ENCODE data around the gene ZMAT5. TPM values are rescaled to one million over a fixed set of nuclear protein-coding genes. Genes with fewer than 3 reads are reported as not detected.

ZMAT5 gene
- total RNA-seq, 1 experiment from 2014 or later, result 16.0 TPM

GRCh38 chr22:29700206-29700899 is 66.5 kb downstream of the ZMAT5 start:
- DNase-seq (ENCODE audit: low read depth, low spot score) (no peak), ATAC-seq (no peak)
- ChIA-PET RAD21 (ENCODE audit: low non-redundant PET in 1 of 2, low total read pairs in 2 of 2, uncharacterized antibody in 2 of 2, unreplicated experiment in 2 of 2) (no interaction called here), CTCF (interaction anchor here (1.2 to 3.1 kb wide), 4 partner anchors 11 to 588 kb away, joined by 4 to 29 read pairs (median 20); no protein-coding TSS in a partner anchor), POLR2A (interaction anchor here (1.7 kb wide), 1 partner anchor 388 kb away, joined by 4 read pairs; no protein-coding TSS in a partner anchor)
- Histone ChIP-seq H3K27me3 (ENCODE audit: insufficient read depth, low read length) (no peaks in the 10 kb centered on the region), H3K27ac (ENCODE audit: low read depth, low read length) (peak overlapping the region; percentile 38; the same call in 1 of the 2 replicates), H3K4me1 (ENCODE audit: control insufficient read depth in 1 of 2, insufficient read depth in 2 of 2, low read length in 2 of 2) (peaks cover 36 to 41% of the 10 kb centered on the region in 2 experiments), H4K20me1 (ENCODE audit: insufficient read depth) (no peaks in the 10 kb centered on the region), H3K4me2 (ENCODE audit: low read length) (peak overlapping the region; percentile 61), H3K9me3 (ENCODE audit: control insufficient read depth in 1 of 2, insufficient read depth in 1 of 2, low read depth in 1 of 2, low read length in 2 of 2) (no peaks in the 10 kb centered on the region), H3K9me2 (ENCODE audit: insufficient read depth) (no peaks in the 10 kb centered on the region), H3K36me3 (ENCODE audit: control insufficient read depth in 1 of 2, insufficient read depth in 2 of 2, low read length in 2 of 2) (no peaks in the 10 kb centered on the region), H3K79me2 (ENCODE audit: insufficient read depth, low read length) (no peaks in the 10 kb centered on the region), H3K4me3 (replicated peaks in 1 of 2; ENCODE audit: low read depth in 1 of 2, low read length in 2 of 2) (no peak overlapping the region), H3K9ac (ENCODE audit: low read length) (no peak overlapping the region), H2AFZ (ENCODE audit: low read depth, low read length, poor library complexity, severe bottlenecking) (no peak overlapping the region)
- intact Hi-C loops (cut with micrococcal nuclease), result no loop called here
- TF ChIP-seq MAX (IDR thresholded peaks at IDR 0.05) (no peak), FOSL1 (IDR thresholded peaks at IDR 0.05; ENCODE audit: low read depth) (no peak), ZNF274 (IDR thresholded peaks at IDR 0.05; ENCODE audit: low read depth, low read length) (no peak), POLR2A (IDR thresholded peaks at IDR 0.05; ENCODE audit: borderline replicate concordance, extremely low read depth, insufficient read depth, insufficient read length) (no peak), TCF7L2 (IDR thresholded peaks at IDR 0.05; ENCODE audit: borderline replicate concordance, extremely low read depth, insufficient read depth, insufficient read length) (no peak), ELF1 (IDR thresholded peaks at IDR 0.05; ENCODE audit: borderline replicate concordance, low read depth) (no peak), SIN3A (IDR thresholded peaks at IDR 0.05; ENCODE audit: low read depth) (no peak), POLR2AphosphoS5 (IDR thresholded peaks at IDR 0.05; ENCODE audit: low read depth, low read length) (no peak), EZH2phosphoT487 (IDR thresholded peaks at IDR 0.05; ENCODE audit: borderline replicate concordance) (no peak), EGR1 (IDR thresholded peaks at IDR 0.05; ENCODE audit: low read depth) (no peak)
- TF ChIP-seq, protein P1, sequence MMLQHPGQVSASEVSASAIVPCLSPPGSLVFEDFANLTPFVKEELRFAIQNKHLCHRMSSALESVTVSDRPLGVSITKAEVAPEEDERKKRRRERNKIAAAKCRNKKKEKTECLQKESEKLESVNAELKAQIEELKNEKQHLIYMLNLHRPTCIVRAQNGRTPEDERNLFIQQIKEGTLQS (IDR thresholded peaks at IDR 0.05), result no peak
- TF ChIP-seq, protein P2, sequence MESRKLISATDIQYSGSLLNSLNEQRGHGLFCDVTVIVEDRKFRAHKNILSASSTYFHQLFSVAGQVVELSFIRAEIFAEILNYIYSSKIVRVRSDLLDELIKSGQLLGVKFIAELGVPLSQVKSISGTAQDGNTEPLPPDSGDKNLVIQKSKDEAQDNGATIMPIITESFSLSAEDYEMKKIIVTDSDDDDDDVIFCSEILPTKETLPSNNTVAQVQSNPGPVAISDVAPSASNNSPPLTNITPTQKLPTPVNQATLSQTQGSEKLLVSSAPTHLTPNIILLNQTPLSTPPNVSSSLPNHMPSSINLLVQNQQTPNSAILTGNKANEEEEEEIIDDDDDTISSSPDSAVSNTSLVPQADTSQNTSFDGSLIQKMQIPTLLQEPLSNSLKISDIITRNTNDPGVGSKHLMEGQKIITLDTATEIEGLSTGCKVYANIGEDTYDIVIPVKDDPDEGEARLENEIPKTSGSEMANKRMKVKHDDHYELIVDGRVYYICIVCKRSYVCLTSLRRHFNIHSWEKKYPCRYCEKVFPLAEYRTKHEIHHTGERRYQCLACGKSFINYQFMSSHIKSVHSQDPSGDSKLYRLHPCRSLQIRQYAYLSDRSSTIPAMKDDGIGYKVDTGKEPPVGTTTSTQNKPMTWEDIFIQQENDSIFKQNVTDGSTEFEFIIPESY (IDR thresholded peaks at IDR 0.05; ENCODE audit: extremely low read depth, insufficient replicate concordance, low read length), result no peak
- TF ChIP-seq, protein P3, sequence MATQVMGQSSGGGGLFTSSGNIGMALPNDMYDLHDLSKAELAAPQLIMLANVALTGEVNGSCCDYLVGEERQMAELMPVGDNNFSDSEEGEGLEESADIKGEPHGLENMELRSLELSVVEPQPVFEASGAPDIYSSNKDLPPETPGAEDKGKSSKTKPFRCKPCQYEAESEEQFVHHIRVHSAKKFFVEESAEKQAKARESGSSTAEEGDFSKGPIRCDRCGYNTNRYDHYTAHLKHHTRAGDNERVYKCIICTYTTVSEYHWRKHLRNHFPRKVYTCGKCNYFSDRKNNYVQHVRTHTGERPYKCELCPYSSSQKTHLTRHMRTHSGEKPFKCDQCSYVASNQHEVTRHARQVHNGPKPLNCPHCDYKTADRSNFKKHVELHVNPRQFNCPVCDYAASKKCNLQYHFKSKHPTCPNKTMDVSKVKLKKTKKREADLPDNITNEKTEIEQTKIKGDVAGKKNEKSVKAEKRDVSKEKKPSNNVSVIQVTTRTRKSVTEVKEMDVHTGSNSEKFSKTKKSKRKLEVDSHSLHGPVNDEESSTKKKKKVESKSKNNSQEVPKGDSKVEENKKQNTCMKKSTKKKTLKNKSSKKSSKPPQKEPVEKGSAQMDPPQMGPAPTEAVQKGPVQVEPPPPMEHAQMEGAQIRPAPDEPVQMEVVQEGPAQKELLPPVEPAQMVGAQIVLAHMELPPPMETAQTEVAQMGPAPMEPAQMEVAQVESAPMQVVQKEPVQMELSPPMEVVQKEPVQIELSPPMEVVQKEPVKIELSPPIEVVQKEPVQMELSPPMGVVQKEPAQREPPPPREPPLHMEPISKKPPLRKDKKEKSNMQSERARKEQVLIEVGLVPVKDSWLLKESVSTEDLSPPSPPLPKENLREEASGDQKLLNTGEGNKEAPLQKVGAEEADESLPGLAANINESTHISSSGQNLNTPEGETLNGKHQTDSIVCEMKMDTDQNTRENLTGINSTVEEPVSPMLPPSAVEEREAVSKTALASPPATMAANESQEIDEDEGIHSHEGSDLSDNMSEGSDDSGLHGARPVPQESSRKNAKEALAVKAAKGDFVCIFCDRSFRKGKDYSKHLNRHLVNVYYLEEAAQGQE (IDR thresholded peaks at IDR 0.05; ENCODE audit: low read depth), result no peak
- BruUV-seq (replicated peaks), result no TSS peak
